T-helper 2 cell treated with Interferon-gamma antibody and Interleukin-4, amounts not matched to agents 5 μg/mL and 100 μg/mL, for 36 hours (primary cell): ENCODE results near the gene COL25A1.

Source experiments
- DNase-seq: peaks from one replicate; pipeline ENCODE4 v3.0.0; 2021; ENCODE audit warnings: low spot score
- H3K27ac Mint-ChIP-seq: one replicate; pipeline ENCODE4 v1.8.0; 2021; ENCODE audit warnings: mild to moderate bottlenecking, mixed read lengths
- H3K27me3 Mint-ChIP-seq: one replicate; pipeline ENCODE4 v1.8.0; 2021; ENCODE audit warnings: low read depth, mixed read lengths
- H3K36me3 Mint-ChIP-seq: one replicate; pipeline ENCODE4 v1.8.0; 2021; ENCODE audit warnings: low read depth, mixed read lengths
- H3K4me1 Mint-ChIP-seq: one replicate; pipeline ENCODE4 v1.8.0; 2021; ENCODE audit warnings: low read depth, mixed read lengths
- H3K4me3 Mint-ChIP-seq: one replicate; pipeline ENCODE4 v1.8.0; 2022; ENCODE audit warnings: mild to moderate bottlenecking, moderate library complexity, mixed read lengths
- H3K9me3 Mint-ChIP-seq: one replicate; pipeline ENCODE4 v1.8.0; 2021; ENCODE audit warnings: mixed read lengths

The COL25A1 gene

GRCh38 chr4:108931926-108932325 lies 370.5 kb downstream of the COL25A1 start:
- peaks cover 2% of the 10 kb centered on the region for H3K4me1 Mint-ChIP-seq
- no peak overlapping the region for H3K4me3 Mint-ChIP-seq
- DNase-seq: no peak
- H3K27me3 Mint-ChIP-seq: peaks cover 9% of the 10 kb centered on the region
- H3K9me3 Mint-ChIP-seq: no peaks in the 10 kb centered on the region
- H3K36me3 Mint-ChIP-seq: no peaks in the 10 kb centered on the region
- no peak overlapping the region for H3K27ac Mint-ChIP-seq

- Mint-ChIP-seq H3K4me1 (peaks cover 3% of the 10 kb centered on the region), H3K36me3 (no peaks in the 10 kb centered on the region), H3K4me3 (no peak overlapping the region), H3K27ac (no peak overlapping the region), H3K9me3 (no peaks in the 10 kb centered on the region), H3K27me3 (peaks cover 7% of the 10 kb centered on the region)
- DNase-seq: no peak
Observed at GRCh38 chr4:108930186-108930585, 372.3 kb downstream of the COL25A1 start.

- no peak overlapping the region for H3K4me3 Mint-ChIP-seq
- no peak overlapping the region for H3K27ac Mint-ChIP-seq
- no peaks in the 10 kb centered on the region for H3K36me3 Mint-ChIP-seq
- H3K9me3 Mint-ChIP-seq: no peaks in the 10 kb centered on the region
- peaks cover 3% of the 10 kb centered on the region for H3K4me1 Mint-ChIP-seq
- DNase-seq: no peak
- H3K27me3 Mint-ChIP-seq: peaks cover 11% of the 10 kb centered on the region
Observed at GRCh38 chr4:108926781-108927180, 375.7 kb downstream of the COL25A1 start.

GRCh38 chr4:108926061-108926460 lies 376.4 kb downstream of the COL25A1 start:
- H3K27ac Mint-ChIP-seq: no peak overlapping the region
- no peak for DNase-seq
- H3K4me1 Mint-ChIP-seq: peaks cover 3% of the 10 kb centered on the region

GRCh38 chr4:108922191-108922590 lies 380.3 kb downstream of the COL25A1 start:
- Mint-ChIP-seq H3K27me3 (peaks cover 19% of the 10 kb centered on the region), H3K36me3 (no peaks in the 10 kb centered on the region), H3K27ac (no peak overlapping the region), H3K4me3 (no peak overlapping the region), H3K4me1 (peaks cover 3% of the 10 kb centered on the region), H3K9me3 (no peaks in the 10 kb centered on the region)
- no peak for DNase-seq

More at GRCh38 chr4:108926061-108926460, 376.4 kb downstream of the COL25A1 start:
- Mint-ChIP-seq H3K4me3 (no peak overlapping the region), H3K36me3 (no peaks in the 10 kb centered on the region), H3K27me3 (peaks cover 12% of the 10 kb centered on the region), H3K9me3 (no peaks in the 10 kb centered on the region)

- H3K27me3 Mint-ChIP-seq: peaks cover 23% of the 10 kb centered on the region
- no peaks in the 10 kb centered on the region for H3K9me3 Mint-ChIP-seq
- no peak for DNase-seq
- H3K27ac Mint-ChIP-seq: no peak overlapping the region
- H3K36me3 Mint-ChIP-seq: no peaks in the 10 kb centered on the region
- no peaks in the 10 kb centered on the region for H3K4me1 Mint-ChIP-seq
- no peak overlapping the region for H3K4me3 Mint-ChIP-seq
Observed at GRCh38 chr4:108920395-108921087, 381.9 kb downstream of the COL25A1 start.

GRCh38 chr4:108919226-108919893 lies 383.1 kb downstream of the COL25A1 start:
- peaks cover 24% of the 10 kb centered on the region for H3K27me3 Mint-ChIP-seq
- no peaks in the 10 kb centered on the region for H3K9me3 Mint-ChIP-seq
- H3K27ac Mint-ChIP-seq: no peak overlapping the region
- DNase-seq: no peak
- no peaks in the 10 kb centered on the region for H3K4me1 Mint-ChIP-seq
- no peak overlapping the region for H3K4me3 Mint-ChIP-seq
- no peaks in the 10 kb centered on the region for H3K36me3 Mint-ChIP-seq

- no peaks in the 10 kb centered on the region for H3K36me3 Mint-ChIP-seq
- peaks cover 19% of the 10 kb centered on the region for H3K27me3 Mint-ChIP-seq
Observed at GRCh38 chr4:108917255-108917654, 385.2 kb downstream of the COL25A1 start.

GRCh38 chr4:108916638-108917037 lies 385.8 kb downstream of the COL25A1 start:
- Mint-ChIP-seq H3K36me3 (no peaks in the 10 kb centered on the region), H3K27ac (no peak overlapping the region), H3K27me3 (peaks cover 18% of the 10 kb centered on the region)

More at GRCh38 chr4:108917255-108917654, 385.2 kb downstream of the COL25A1 start:
- Mint-ChIP-seq H3K9me3 (no peaks in the 10 kb centered on the region), H3K27ac (no peak overlapping the region), H3K4me1 (no peaks in the 10 kb centered on the region), H3K4me3 (no peak overlapping the region)
- DNase-seq: no peak

GRCh38 chr4:108906866-108907367 lies 395.5 kb downstream of the COL25A1 start:
- Mint-ChIP-seq H3K27me3 (peaks cover 16% of the 10 kb centered on the region), H3K4me3 (no peak overlapping the region), H3K9me3 (no peaks in the 10 kb centered on the region), H3K36me3 (no peaks in the 10 kb centered on the region), H3K27ac (no peak overlapping the region), H3K4me1 (peaks cover 10% of the 10 kb centered on the region)
- DNase-seq: no peak

More at GRCh38 chr4:108916638-108917037, 385.8 kb downstream of the COL25A1 start:
- no peak overlapping the region for H3K4me3 Mint-ChIP-seq
- no peak for DNase-seq
- no peaks in the 10 kb centered on the region for H3K9me3 Mint-ChIP-seq
- no peaks in the 10 kb centered on the region for H3K4me1 Mint-ChIP-seq

GRCh38 chr4:108906006-108906405 lies 396.5 kb downstream of the COL25A1 start:
- H3K36me3 Mint-ChIP-seq: no peaks in the 10 kb centered on the region
- H3K27me3 Mint-ChIP-seq: peaks cover 13% of the 10 kb centered on the region
- no peak overlapping the region for H3K4me3 Mint-ChIP-seq
- no peak for DNase-seq
- H3K27ac Mint-ChIP-seq: no peak overlapping the region
- H3K9me3 Mint-ChIP-seq: no peaks in the 10 kb centered on the region
- H3K4me1 Mint-ChIP-seq: peaks cover 10% of the 10 kb centered on the region

GRCh38 chr4:108903464-108904221 lies 398.8 kb downstream of the COL25A1 start:
- Mint-ChIP-seq H3K9me3 (no peaks in the 10 kb centered on the region), H3K36me3 (no peaks in the 10 kb centered on the region), H3K27ac (no peak overlapping the region), H3K4me3 (no peak overlapping the region), H3K27me3 (peaks cover 8% of the 10 kb centered on the region), H3K4me1 (peaks cover 8% of the 10 kb centered on the region)
- no peak for DNase-seq

- Mint-ChIP-seq H3K27me3 (peaks cover 5% of the 10 kb centered on the region), H3K36me3 (no peaks in the 10 kb centered on the region), H3K4me1 (peaks cover 8% of the 10 kb centered on the region), H3K4me3 (no peak overlapping the region), H3K27ac (no peak overlapping the region), H3K9me3 (no peaks in the 10 kb centered on the region)
- no peak for DNase-seq
Observed at GRCh38 chr4:108902769-108903168, 399.7 kb downstream of the COL25A1 start.

GRCh38 chr4:108901291-108901690 lies 401.2 kb downstream of the COL25A1 start:
- no peak overlapping the region for H3K27ac Mint-ChIP-seq
- H3K36me3 Mint-ChIP-seq: no peaks in the 10 kb centered on the region
- H3K9me3 Mint-ChIP-seq: no peaks in the 10 kb centered on the region
- H3K27me3 Mint-ChIP-seq: peaks cover 5% of the 10 kb centered on the region
- no peak for DNase-seq
- H3K4me1 Mint-ChIP-seq: peaks cover 8% of the 10 kb centered on the region
- no peak overlapping the region for H3K4me3 Mint-ChIP-seq
